ENCODE measurements around the gene ENOX1.

Gene ENOX1

GRCh38 chr13:43484432-43485225, 302.1 kb downstream of the ENOX1 start:
- no peak overlapping the region for H3K9ac ChIP-seq (ENCODE audit: low read length)
- H3K4me1 ChIP-seq (ENCODE audit: control insufficient read depth, insufficient read depth, low read length), result no peaks in the 10 kb centered on the region
- H3K4me3 ChIP-seq (ENCODE audit: low read length), result no peak overlapping the region
- H3K9me3 ChIP-seq (ENCODE audit: control insufficient read depth, low read length), result no peaks in the 10 kb centered on the region
- no peaks in the 10 kb centered on the region for H3K36me3 ChIP-seq (ENCODE audit: control insufficient read depth, insufficient read depth, low read length)
- H3K27me3 ChIP-seq (ENCODE audit: control insufficient read depth, insufficient read depth, low read length), result no peaks in the 10 kb centered on the region

DNA sequence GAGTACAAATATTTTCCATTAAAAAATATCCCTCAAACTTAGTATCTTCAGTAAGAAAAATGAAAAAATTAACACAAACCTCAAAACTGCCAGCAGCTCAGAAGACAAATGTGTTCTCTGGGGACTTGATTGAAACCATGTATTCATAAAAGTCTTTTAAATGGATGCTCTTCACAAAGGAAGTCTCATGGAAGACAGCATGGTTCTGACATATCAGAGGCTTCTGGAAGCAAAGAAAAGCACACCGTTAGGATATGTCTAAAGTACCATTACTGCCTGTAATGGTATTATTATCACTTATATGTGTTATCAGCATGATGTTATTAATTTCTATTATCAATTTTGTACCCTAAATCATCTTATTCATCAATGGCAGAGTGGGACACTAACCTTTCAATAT, 302.8 kb downstream of the ENOX1 start:
- H3K27me3 ChIP-seq (ENCODE audit: control insufficient read depth, insufficient read depth, low read length), result no peaks in the 10 kb centered on the region
- H3K9ac ChIP-seq (ENCODE audit: low read length), result no peak overlapping the region
- H3K9me3 ChIP-seq (ENCODE audit: control insufficient read depth, low read length), result no peaks in the 10 kb centered on the region
- no peaks in the 10 kb centered on the region for H3K36me3 ChIP-seq (ENCODE audit: control insufficient read depth, insufficient read depth, low read length)
- no peaks in the 10 kb centered on the region for H3K4me1 ChIP-seq (ENCODE audit: control insufficient read depth, insufficient read depth, low read length)
- no peak overlapping the region for H3K4me3 ChIP-seq (ENCODE audit: low read length)

GRCh38 chr13:43482641-43483040, 304.1 kb downstream of the ENOX1 start:
- H3K4me1 ChIP-seq (ENCODE audit: control insufficient read depth, insufficient read depth, low read length), result peaks cover 8% of the 10 kb centered on the region
- H3K4me3 ChIP-seq (ENCODE audit: low read length), result no peak overlapping the region
- no peaks in the 10 kb centered on the region for H3K27me3 ChIP-seq (ENCODE audit: control insufficient read depth, insufficient read depth, low read length)
- no peak overlapping the region for H3K9ac ChIP-seq (ENCODE audit: low read length)
- H3K9me3 ChIP-seq (ENCODE audit: control insufficient read depth, low read length), result no peaks in the 10 kb centered on the region
- H3K36me3 ChIP-seq (ENCODE audit: control insufficient read depth, insufficient read depth, low read length), result no peaks in the 10 kb centered on the region

DNA sequence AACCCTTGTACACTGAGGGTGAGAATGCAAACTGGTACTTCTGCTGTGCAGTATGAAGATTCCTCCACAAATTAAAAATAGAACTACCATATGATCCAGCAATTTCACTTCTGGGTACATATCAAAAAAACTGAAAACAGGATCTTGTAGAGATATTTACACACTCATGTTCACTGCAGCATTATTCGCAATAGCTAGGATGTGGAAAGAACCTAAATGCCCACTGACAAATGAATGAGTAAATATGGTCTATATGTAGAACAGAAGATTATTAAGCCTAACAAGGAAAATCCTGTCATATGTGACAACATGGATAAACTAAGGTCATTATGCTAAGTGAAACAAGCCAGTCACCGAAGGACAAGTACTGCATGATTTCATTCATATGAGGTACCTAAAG, 304.7 kb downstream of the ENOX1 start:
- H3K36me3 ChIP-seq (ENCODE audit: control insufficient read depth, insufficient read depth, low read length), result no peaks in the 10 kb centered on the region
- H3K27me3 ChIP-seq (ENCODE audit: control insufficient read depth, insufficient read depth, low read length), result no peaks in the 10 kb centered on the region
- H3K4me3 ChIP-seq (ENCODE audit: low read length), result no peak overlapping the region
- peaks cover 8% of the 10 kb centered on the region for H3K4me1 ChIP-seq (ENCODE audit: control insufficient read depth, insufficient read depth, low read length)
- no peaks in the 10 kb centered on the region for H3K9me3 ChIP-seq (ENCODE audit: control insufficient read depth, low read length)
- H3K9ac ChIP-seq (ENCODE audit: low read length), result no peak overlapping the region

DNA sequence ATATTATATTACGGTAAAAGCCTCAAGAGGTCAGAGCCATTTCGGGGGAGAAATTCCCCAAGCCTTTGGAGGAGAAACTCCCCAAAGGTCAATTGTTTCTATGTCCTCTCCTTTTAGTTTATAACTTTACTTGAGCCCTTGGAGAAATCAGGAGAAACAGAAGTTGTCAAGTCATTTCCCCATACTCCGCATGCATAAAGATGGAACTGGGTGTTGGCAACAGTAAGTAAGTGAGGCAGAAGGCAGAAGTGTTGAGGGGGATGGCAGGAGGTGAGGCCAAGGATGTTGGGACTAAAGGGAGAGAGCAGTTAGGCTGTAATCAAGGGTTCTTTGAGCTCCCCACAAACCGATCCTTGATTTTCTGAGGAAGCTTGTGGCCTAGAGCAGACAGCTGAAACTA, 307.9 kb downstream of the ENOX1 start:
- H3K4me3 ChIP-seq (ENCODE audit: low read length), result no peak overlapping the region
- no peaks in the 10 kb centered on the region for H3K9me3 ChIP-seq (ENCODE audit: control insufficient read depth, low read length)
- no peaks in the 10 kb centered on the region for H3K36me3 ChIP-seq (ENCODE audit: control insufficient read depth, insufficient read depth, low read length)
- H3K4me1 ChIP-seq (ENCODE audit: control insufficient read depth, insufficient read depth, low read length), result peaks cover 8% of the 10 kb centered on the region
- H3K27me3 ChIP-seq (ENCODE audit: control insufficient read depth, insufficient read depth, low read length), result no peaks in the 10 kb centered on the region
- H3K9ac ChIP-seq (ENCODE audit: low read length), result no peak overlapping the region

- H3K36me3 ChIP-seq (ENCODE audit: control insufficient read depth, insufficient read depth, low read length), result no peaks in the 10 kb centered on the region
- no peaks in the 10 kb centered on the region for H3K27me3 ChIP-seq (ENCODE audit: control insufficient read depth, insufficient read depth, low read length)
- H3K4me3 ChIP-seq (ENCODE audit: low read length), result no peak overlapping the region
- H3K9me3 ChIP-seq (ENCODE audit: control insufficient read depth, low read length), result no peaks in the 10 kb centered on the region
- peaks cover 8% of the 10 kb centered on the region for H3K4me1 ChIP-seq (ENCODE audit: control insufficient read depth, insufficient read depth, low read length)
- H3K9ac ChIP-seq (ENCODE audit: low read length), result no peak overlapping the region
Observed at GRCh38 chr13:43478211-43478610, 308.6 kb downstream of the ENOX1 start.

DNA sequence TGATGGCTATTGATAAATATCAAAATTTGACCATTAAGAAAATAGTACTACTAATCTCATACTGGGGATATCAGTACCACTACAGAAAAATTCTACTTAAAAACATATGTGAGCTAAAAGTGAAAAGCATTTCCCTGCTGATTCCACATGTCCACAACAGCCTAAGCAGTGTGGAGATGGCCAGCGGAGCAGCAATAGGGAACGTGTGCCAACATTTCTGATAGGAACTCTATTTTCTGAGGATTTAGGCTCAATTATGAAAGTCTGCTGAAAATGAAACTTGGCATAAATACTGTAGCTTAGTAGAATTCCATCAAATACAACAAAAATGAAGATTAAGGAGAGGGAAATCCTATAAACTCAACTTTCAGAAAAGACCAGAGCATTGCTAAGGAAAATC, 311.6 kb downstream of the ENOX1 start:
- H3K9ac ChIP-seq (ENCODE audit: low read length), result no peak overlapping the region
- H3K36me3 ChIP-seq (ENCODE audit: control insufficient read depth, insufficient read depth, low read length), result no peaks in the 10 kb centered on the region
- H3K27me3 ChIP-seq (ENCODE audit: control insufficient read depth, insufficient read depth, low read length), result no peaks in the 10 kb centered on the region
- H3K9me3 ChIP-seq (ENCODE audit: control insufficient read depth, low read length), result no peaks in the 10 kb centered on the region
- H3K4me3 ChIP-seq (ENCODE audit: low read length), result no peak overlapping the region
- H3K4me1 ChIP-seq (ENCODE audit: control insufficient read depth, insufficient read depth, low read length), result peaks cover 8% of the 10 kb centered on the region

DNA sequence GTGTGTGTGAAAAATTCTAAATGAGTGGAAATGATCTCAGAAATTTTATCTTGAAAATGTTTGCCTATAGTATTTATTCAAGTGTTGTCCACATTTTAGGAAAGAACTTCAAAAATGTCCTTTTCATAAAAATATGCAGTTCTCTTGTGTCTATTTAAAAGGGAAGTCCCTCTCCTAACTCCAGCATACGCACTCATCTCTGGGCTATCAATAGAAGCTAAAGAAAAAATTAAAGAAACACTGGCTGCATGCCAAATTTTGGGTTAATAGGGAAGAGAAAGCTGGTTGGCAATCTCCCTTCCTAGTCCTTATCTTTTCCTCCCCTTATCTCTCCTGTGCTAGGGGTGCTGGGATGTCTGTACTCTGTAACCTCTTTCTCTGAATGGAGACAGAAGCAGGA, 313.3 kb downstream of the ENOX1 start:
- Histone ChIP-seq H3K9ac (ENCODE audit: low read length) (no peak overlapping the region), H3K27me3 (ENCODE audit: control insufficient read depth, insufficient read depth, low read length) (no peaks in the 10 kb centered on the region), H3K4me1 (ENCODE audit: control insufficient read depth, insufficient read depth, low read length) (peaks cover 6% of the 10 kb centered on the region), H3K36me3 (ENCODE audit: control insufficient read depth, insufficient read depth, low read length) (no peaks in the 10 kb centered on the region), H3K4me3 (ENCODE audit: low read length) (no peak overlapping the region), H3K9me3 (ENCODE audit: control insufficient read depth, low read length) (no peaks in the 10 kb centered on the region)

DNA sequence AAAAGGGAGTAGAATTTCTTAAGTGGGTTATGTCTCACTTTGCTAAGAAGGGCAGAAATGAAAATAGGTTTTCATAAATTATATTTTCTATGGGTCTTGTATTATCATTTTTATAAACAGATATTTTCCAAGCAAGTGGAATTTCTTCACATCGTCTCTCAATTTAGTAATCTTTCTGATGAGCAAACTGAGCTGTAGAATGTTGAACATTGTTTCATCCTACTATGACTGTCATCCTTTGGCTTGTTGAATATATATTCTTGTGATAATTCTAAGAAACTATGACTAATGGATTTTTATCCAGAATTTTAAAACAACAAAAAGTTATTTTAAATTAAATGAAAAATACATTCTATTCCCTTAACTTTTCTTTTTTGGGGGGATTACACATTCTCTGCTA, 313.8 kb downstream of the ENOX1 start:
- Histone ChIP-seq H3K36me3 (ENCODE audit: control insufficient read depth, insufficient read depth, low read length) (no peaks in the 10 kb centered on the region), H3K27me3 (ENCODE audit: control insufficient read depth, insufficient read depth, low read length) (no peaks in the 10 kb centered on the region), H3K9me3 (ENCODE audit: control insufficient read depth, low read length) (no peaks in the 10 kb centered on the region), H3K4me1 (ENCODE audit: control insufficient read depth, insufficient read depth, low read length) (peaks cover 1% of the 10 kb centered on the region), H3K4me3 (ENCODE audit: low read length) (no peak overlapping the region), H3K9ac (ENCODE audit: low read length) (no peak overlapping the region)

- Histone ChIP-seq H3K36me3 (ENCODE audit: control insufficient read depth, insufficient read depth, low read length) (no peaks in the 10 kb centered on the region), H3K9ac (ENCODE audit: low read length) (no peak overlapping the region), H3K4me3 (ENCODE audit: low read length) (no peak overlapping the region), H3K4me1 (ENCODE audit: control insufficient read depth, insufficient read depth, low read length) (no peaks in the 10 kb centered on the region), H3K9me3 (ENCODE audit: control insufficient read depth, low read length) (no peaks in the 10 kb centered on the region), H3K27me3 (ENCODE audit: control insufficient read depth, insufficient read depth, low read length) (no peaks in the 10 kb centered on the region)
Observed at GRCh38 chr13:43472339-43472738, 314.4 kb downstream of the ENOX1 start.

DNA sequence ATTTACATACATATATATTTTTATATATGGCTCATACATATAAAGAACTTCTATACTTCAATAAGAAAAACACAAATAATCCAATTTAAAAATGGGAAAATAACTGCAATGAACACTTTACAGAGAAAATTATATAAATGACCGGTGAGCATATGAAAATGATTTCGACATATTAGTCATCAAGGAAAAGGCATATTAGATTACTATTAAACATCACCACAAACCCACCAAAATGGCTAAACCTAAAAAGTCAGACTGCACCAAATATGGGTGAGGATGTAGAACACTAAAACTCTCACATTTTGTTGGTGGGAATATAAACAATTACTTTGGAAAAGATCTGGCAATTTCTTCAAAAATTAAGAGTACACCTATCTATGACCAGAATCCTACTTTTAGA, 316.2 kb downstream of the ENOX1 start:
- Histone ChIP-seq H3K4me3 (ENCODE audit: low read length) (no peak overlapping the region), H3K27me3 (ENCODE audit: control insufficient read depth, insufficient read depth, low read length) (no peaks in the 10 kb centered on the region), H3K36me3 (ENCODE audit: control insufficient read depth, insufficient read depth, low read length) (no peaks in the 10 kb centered on the region), H3K9me3 (ENCODE audit: control insufficient read depth, low read length) (no peaks in the 10 kb centered on the region), H3K4me1 (ENCODE audit: control insufficient read depth, insufficient read depth, low read length) (no peaks in the 10 kb centered on the region), H3K9ac (ENCODE audit: low read length) (no peak overlapping the region)

DNA sequence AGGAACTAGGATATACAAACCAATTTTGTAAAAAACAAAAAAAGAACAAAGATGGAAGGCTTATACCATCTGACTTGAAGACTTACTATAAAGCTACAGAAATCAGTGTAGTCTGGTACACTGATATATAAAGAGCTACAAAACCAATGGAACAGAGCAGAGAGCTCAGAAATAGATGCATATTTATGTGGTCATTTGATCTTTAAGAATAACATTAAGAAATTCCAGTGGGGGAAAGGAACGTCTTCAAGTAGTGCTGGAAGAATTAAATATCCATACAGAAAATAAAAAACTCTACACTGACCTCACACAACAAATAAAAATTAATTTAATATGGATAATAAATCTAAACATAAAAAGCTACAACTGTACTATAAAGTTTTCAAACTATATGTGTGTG, 317.0 kb downstream of the ENOX1 start:
- Histone ChIP-seq H3K9me3 (ENCODE audit: control insufficient read depth, low read length) (no peaks in the 10 kb centered on the region), H3K9ac (ENCODE audit: low read length) (no peak overlapping the region), H3K36me3 (ENCODE audit: control insufficient read depth, insufficient read depth, low read length) (no peaks in the 10 kb centered on the region), H3K4me1 (ENCODE audit: control insufficient read depth, insufficient read depth, low read length) (no peaks in the 10 kb centered on the region), H3K27me3 (ENCODE audit: control insufficient read depth, insufficient read depth, low read length) (no peaks in the 10 kb centered on the region), H3K4me3 (ENCODE audit: low read length) (no peak overlapping the region)
